GM19397 (cell line): ENCODE data around the gene CYP46A1.
"Not testable (repeated sequence)": the region's sequence is repeated elsewhere in the genome, so short reads cannot be mapped to it uniquely, and the experiment has no call there.

Experiments
- ATAC-seq: cut with Tn5 transposase; IDR thresholded peaks from one replicate; pipeline ENCODE4 v1.9.1; 2021; ENCODE audit warnings: mild to moderate bottlenecking, moderate library complexity; ENCODE audit not compliant: unreplicated experiment

CYP46A1 gene

DNA sequence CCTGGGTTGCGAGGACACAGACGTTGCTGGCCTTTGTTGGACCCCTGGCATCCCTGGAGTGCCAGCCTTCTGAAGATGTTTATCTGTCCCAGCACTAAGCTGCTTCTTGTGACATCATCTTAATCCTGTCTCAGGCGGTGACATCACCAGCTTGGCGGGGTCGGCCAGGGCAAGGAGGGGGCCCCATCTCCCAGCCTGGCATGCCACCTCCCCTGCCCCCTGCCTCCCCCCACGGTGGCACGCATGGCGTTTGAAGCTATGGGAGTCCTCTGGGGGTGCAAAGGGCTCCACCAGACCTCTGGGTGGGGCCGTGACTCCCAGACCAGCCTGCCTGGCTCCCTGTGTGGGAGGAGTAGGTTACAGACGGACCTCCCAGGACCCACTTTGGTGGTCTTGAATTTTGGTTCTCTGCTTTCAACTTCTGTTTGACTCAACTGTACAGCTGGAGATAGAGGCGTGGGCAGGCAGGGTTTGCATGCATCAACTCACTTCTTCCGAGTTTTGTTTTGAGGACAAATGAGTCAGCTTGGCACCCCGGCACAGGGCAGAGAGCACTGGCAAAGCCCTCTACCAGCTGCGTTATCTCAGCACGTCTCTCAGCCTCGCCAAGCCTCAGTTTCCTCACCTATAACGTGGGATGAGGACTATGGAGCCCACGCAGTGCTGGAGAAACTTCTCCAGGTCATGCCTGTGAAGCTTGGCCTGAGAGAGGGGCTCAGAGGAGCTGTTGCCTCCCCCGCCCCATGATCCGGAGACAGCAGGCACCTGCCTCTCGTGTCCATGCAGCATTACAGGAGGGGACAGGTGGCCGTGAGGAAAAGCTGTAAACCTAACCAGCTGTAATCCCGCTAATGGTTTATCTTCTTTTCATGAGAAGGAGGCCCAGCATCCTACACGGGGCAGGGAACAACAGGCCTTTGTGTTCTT lies 70.3 kb downstream of the CYP46A1 start:
- ATAC-seq = no peak

- ATAC-seq = no peak
Observed at GRCh38 chr14:99755068-99755405, 70.9 kb downstream of the CYP46A1 start.

DNA sequence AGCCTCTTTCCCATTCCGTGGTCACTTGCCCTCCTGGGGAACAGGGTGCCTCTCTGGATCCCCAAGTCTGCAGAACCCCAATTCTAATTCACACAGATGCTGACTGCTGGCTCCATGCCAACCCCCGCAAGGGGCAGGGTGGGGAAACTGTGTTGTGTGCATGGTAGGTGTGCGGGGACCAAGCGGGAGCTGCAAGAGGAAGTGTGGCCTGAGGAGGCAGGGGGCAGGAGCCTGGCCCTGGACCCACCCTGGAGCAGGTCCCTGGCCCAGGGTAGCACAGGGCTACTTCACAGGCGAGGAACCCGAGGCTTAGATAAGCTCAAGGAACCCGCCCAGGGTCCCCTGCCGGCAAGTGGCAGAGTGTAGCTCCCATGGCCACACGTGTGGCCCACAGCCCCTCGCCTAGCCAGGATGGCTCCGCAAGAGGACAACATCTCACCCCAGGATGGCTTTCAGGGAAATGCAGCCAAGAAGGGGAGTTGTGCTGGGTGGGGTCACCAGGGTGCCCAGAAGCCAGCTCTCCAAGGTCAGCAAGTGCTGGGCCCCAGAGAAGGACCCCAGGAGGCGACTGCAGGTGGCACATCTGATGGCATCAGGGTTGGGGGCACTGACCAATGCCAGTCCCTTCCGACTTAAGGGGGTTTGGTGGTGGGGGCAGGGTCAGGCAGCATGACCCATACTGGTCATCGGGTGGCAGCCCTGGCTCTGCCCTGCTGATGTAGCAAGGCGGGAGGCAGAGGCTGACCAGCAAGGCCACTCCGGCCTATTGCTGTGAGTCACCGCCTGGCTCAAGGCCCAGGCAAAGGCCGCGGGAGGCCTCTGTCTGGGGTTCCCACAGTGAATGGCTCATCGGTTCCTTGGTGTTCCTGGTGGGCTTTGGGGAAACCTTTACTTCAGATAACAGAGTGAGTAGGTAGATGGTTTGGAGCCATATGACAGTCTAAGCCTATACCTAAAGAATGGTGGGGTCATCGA lies 71.8 kb downstream of the CYP46A1 start:
- no peak for ATAC-seq

- no peak for ATAC-seq
Observed at GRCh38 chr14:99756796-99757195, 72.7 kb downstream of the CYP46A1 start.

DNA sequence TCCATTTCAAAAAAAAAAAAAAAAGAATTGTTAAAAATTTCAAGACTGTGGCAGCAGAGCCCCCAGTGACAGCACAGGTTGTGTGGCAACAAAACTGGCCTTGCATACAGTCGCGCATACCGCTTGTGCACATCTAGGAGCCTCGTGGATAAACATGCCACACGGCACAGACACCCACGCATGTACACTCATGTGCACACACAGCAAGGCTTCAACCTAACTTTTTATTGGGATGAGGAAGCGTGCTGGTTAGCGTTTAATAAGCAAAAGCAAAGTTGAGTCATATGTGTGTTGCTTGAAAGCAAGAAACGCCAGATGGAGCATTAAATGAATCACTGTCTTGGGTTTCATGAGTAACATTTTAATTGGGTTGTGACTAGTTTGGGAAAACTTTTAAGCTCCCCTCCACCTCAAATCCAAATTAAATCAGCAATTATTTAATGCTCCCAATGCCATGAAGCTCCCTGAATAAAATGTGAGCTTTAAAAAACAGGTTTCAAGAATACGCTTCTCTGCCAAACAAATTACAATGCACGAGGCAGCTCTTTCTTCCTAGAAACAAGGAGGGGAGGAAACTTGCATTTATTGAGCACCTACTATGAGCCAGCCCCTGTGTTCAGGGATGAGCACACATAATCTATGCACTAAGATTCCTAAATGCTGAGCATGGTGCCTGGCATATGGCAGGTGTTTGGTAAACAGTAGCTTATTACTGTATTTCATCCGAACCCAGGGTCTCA lies 73.4 kb downstream of the CYP46A1 start:
- no peak for ATAC-seq

DNA sequence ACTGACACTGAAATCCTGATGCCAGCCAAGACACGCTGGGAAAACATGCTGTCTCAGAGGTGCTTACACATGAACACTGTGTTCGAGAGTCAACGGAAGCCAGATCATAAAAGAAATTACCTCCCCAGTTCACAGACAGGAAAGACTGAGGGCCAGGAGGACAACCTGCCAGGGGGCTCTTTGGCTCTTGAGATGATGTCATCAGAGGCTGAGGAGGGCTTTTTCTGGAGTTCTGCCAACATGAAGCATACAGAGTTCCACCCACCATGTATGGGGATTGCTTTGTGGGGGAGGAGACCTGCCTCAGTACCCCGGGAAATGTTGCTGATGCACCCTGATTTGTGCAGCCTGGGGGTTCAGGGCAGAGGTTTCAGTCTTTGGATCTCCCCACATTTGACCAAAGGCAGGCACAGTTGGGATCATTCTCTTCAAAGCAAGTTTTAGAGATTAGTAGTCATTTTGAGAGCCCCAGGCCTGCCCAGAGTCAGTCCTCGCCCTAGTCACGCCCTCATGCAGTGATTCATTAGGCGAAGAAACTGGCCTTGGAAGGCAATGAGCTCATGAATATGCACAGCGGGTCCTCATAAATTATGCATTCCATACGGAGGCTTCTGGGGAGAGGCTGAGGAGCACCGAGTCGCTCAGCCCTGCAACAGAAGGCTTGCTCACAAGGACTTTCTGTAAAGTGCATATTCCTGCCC lies 74.2 kb downstream of the CYP46A1 start:
- ATAC-seq = no peak

DNA sequence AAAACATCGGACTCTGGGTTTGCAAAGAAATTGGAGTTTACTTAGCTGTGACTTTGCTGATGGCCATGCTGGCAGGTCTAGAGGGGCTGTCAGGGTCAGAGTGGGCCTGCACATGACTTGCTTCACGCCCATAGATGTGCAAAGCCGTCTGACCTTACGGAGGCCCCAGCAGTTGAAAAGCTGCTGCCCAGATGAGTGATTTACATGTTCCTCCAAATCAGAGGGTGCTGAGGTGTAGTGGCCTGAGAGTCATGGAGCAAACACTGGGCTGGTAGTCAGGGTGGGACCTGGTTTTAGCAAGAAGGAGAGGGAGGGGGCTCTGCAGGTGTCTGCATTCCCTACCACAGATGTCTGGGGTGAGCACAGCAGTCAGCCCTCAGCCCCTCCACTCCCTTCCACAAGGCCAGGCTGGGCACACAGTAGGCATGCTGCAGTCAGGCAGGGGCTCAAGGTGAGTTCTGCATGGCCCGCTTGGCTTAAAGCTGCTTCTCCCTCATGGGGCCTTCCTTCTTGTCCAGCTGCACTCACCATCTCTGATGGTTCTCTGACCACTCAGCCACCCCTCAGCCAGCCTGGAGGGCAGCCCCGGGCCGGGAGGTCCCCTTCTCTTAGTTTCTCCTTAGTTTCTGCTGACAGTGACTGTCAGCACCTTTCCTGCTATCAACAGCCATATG lies 74.9 kb downstream of the CYP46A1 start:
- ATAC-seq = no peak

DNA sequence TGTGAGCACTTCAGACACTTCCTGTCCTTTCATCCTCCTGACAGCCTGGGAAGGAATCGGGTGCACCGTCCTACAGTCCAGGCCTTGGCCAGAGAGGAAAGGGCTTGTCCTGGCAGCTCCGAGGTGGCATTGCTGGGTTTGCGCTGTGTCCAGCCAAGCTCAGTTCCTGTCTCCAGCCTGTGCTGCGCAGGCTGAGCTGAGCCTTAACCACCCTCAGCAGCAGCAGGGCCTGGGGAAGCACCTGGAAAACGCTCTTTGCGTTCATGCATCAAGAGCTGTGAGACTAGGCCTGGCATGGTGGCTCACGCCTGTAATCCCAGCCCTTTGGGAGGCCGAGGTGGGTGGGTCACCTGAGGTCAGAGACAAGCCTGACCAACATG lies 75.4 kb downstream of the CYP46A1 start:
- no peak for ATAC-seq

GRCh38 chr14:99760817-99761216 lies 76.7 kb downstream of the CYP46A1 start:
- no peak for ATAC-seq

- not testable (repeated sequence) for ATAC-seq
Observed at GRCh38 chr14:99762911-99763310, 78.8 kb downstream of the CYP46A1 start.

DNA sequence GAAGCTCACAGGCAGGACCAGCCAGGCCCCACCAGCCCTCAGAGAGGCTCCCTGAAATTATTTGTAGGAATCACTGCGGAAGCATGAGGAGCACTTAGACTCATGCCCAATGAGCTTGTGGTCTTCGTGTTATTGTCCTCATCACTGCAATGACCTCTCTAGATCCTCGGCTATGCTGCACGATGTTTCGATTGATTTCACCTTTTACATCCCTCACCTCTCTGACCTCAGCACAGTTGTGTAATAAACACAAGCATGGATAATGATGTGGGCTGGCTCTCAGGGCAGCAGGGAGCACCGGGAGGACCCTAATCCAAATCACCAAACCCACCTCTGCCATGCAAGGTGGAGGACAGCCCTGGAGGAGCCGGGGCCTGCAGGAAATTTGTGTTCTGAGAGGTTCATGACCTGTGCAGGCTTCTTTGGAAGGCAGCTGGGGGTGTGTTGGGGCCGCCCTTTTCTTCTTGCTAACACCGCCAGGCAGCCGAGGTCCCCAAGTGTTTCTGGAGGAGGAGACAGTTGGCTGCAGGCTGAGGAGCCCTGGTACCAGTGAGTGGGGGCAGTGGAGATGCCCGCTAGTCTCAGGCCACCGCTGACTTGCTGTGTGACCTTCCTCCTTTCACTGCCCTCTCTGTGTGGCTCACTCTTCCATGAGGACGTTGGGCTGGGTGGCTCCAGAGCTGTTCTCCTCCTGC lies 79.6 kb downstream of the CYP46A1 start:
- ATAC-seq = no peak

DNA sequence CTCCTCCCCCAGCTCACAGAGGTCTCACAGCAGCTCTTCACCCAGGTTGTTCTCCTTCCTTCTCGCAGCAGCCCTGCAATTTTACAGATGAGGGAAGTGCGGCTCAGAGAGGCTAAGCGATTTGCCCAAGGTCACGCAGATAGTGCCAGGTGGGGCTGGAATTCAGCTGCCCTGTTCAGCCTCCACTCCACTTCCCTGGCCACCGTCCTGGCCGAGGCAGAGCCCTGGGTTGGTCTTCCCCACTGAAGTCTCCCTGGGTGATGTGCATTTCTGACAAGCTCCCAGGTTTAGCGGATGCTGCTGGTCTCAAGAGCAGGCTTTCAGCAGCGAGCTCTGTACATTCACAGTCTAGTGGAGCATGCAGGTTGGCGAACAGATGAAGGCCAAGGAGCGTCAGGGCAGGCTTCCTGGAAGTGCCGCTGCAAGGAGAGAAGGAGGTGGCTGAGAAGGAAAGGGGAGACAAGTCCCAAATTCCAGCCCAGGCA lies 80.2 kb downstream of the CYP46A1 start:
- no peak for ATAC-seq

GRCh38 chr14:99768381-99768780 lies 84.3 kb downstream of the CYP46A1 start:
- ATAC-seq = no peak

- ATAC-seq = no peak
Observed at GRCh38 chr14:99769123-99769522, 85.0 kb downstream of the CYP46A1 start.

GRCh38 chr14:99769799-99770198 lies 85.7 kb downstream of the CYP46A1 start:
- no peak for ATAC-seq

- no peak for ATAC-seq
Observed at GRCh38 chr14:99772371-99773283, 88.5 kb downstream of the CYP46A1 start.

- no peak for ATAC-seq
Observed at GRCh38 chr14:99773521-99774497, 89.7 kb downstream of the CYP46A1 start.
